Duodenal mucosa (tissue), 2 donors: ENCODE results near the gene PLOD3.

ENCODE experiments used
- H3K27ac ChIP-seq: one replicate; pipeline ENCODE4 v1.7.0; 2013; ENCODE audit warnings: low read depth, low read length
- H3K27me3 ChIP-seq, 2 donors: one replicate each; pipeline ENCODE4 v1.7.0; 2013; ENCODE audit warnings: low read length in 2 of 2, control low read depth in 1 of 2; ENCODE audit not compliant: insufficient read depth in 2 of 2, control insufficient read depth in 1 of 2
- H3K36me3 ChIP-seq, 2 donors: one replicate each; pipeline ENCODE4 v1.7.0; 2013; ENCODE audit warnings: low read length in 2 of 2, control low read depth in 1 of 2; ENCODE audit not compliant: insufficient read depth in 2 of 2, control insufficient read depth in 1 of 2
- H3K4me1 ChIP-seq, 2 donors: one replicate each; pipeline ENCODE4 v1.7.0; 2013; ENCODE audit warnings: low read length in 2 of 2, control low read depth in 1 of 2; ENCODE audit not compliant: insufficient read depth in 2 of 2, control insufficient read depth in 1 of 2
- H3K4me3 ChIP-seq, 2 donors: one replicate each; pipeline ENCODE4 v1.7.0; 2013; ENCODE audit warnings: low read length in 2 of 2, low read depth in 1 of 2
- H3K9ac ChIP-seq, 2 donors: one replicate each; pipeline ENCODE4 v1.7.0; 2013; ENCODE audit warnings: low read length in 2 of 2, low read depth in 1 of 2
- H3K9me3 ChIP-seq, 2 donors: one replicate each; pipeline ENCODE4 v1.7.0; 2013; ENCODE audit warnings: low read length in 2 of 2, control low read depth in 1 of 2; ENCODE audit not compliant: control insufficient read depth in 1 of 2

Gene PLOD3

DNA sequence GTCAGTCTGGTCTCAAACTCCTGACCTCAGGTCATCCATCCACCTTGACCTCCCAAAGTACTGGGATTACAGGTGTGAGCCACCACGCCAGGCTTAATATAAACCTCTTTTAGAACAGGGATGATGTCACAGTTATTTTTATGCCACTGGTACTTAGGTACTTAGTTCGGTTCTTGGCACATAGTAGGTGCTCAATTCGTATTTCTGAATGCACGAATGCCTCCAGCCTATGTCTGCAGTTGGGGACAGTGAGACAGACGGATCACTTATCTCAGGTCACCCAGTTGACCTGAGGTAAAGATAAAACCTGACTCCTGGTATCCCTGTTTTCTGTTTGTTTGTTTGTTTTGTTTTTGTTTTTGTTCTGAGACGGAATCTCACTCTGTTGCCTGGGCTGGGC, 31.2 kb downstream of the PLOD3 start:
- Histone ChIP-seq H3K4me1 (peaks cover 0 to 3% of the 10 kb centered on the region in 2 donors), H3K9ac (no peak overlapping the region), H3K27me3 (no peaks in the 10 kb centered on the region), H3K4me3 (no peak overlapping the region), H3K36me3 (no peaks in the 10 kb centered on the region), H3K9me3 (no peaks in the 10 kb centered on the region), H3K27ac (no peak overlapping the region)

DNA sequence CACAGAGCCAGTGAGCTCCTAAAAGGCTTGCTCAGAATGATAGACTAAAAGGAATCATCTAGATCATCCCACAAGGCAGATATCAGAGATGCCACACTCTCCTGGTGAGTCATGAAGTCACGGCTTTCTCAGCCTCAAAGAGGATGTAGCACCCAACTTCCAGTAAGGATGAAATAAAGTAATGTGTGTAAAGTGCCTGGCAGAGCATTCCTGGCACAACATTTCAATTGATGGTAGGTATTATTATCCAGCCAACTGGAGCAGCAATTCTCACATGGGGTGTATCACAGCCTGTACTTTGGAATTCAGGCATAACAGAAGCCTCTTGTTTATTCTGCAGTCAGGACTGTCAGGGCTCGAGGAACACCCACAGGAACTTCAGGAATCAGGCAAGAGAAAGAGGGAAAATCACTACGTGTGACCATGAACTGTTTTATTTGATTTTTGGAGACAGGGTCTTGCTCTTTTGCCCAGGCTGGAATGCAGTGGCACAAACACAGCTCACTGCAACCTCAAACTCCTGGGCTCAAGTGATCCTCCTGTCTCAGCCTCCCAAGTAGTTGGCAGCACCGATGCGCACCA, 32.0 kb downstream of the PLOD3 start:
- Histone ChIP-seq H3K27me3 (peaks cover 5 to 6% of the 10 kb centered on the region in 2 donors), H3K36me3 (no peaks in the 10 kb centered on the region), H3K9ac (no peak overlapping the region), H3K4me1 (peaks cover under 1 to 3% of the 10 kb centered on the region in 2 donors), H3K4me3 (no peak overlapping the region), H3K27ac (no peak overlapping the region), H3K9me3 (no peaks in the 10 kb centered on the region)

DNA sequence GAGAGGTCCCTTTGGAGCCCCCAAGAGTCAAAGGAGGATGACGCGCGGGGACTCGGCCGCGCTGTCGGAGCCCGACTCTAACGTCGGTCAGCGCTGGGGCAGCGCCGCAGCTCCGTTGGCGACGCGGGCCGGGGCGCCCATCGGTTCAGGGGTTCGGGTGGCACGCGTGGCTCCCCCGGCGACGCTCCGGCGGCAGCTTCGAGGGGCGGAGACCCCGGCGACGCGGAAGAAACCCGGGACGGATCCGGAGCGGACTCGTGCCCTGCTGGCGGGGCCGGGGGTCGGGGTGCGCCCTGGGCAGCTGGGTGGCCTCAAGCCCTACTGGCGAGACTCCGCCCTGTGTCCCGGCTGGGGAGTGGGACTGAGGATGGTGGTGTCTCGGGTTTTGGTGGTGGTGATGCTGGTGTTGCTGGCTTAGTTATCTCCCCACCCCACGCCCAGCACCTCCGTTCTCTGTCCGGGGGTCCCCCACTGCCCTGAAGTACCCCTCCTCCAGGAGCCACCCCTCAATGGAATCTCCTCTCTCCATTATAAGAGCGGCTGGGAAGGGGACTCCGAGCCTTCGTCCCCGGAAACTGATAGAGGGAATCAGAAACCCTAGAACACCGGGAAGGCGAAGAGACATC, 37.1 kb downstream of the PLOD3 start, which contains the start of gene NAT16:
Gene NAT16 (minus strand): TSS at position 164 of the 626 bp plus-strand sequence. CDS start 5,486 bp downstream, outside the sequence.
- no peaks in the 10 kb centered on the region for H3K9me3 ChIP-seq
- H3K27ac ChIP-seq: no peak within 1 kb of the TSS
- H3K9ac ChIP-seq: no peak within 1 kb of the TSS
- H3K36me3 ChIP-seq: no peaks in the 10 kb centered on the region
- no peak within 1 kb of the TSS for H3K4me3 ChIP-seq
- peaks cover 3% of the 10 kb centered on the region in 2 donors for H3K4me1 ChIP-seq
- H3K27me3 ChIP-seq: peaks cover 29 to 34% of the 10 kb centered on the region in 2 donors

DNA sequence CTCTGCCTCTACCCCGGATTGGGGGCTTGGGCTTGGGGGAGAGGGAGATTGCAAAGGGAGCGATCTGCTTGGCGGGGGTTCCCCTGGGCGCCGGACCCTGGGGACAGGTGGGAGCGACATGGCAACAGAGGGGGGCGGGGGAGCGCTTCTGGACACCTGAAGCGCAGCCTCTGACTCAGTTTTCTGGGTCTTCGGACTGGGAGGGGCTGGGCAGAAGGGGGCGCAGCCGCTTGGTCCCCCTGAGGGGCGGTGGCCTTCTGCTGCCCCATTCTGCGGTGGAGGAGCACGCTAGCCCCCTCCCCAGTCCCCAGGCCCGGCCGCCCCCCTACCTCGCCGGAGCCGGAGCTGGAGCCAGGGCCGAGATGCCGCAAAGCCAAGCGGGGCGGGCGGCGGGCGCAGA, 37.7 kb downstream of the PLOD3 start:
- Histone ChIP-seq H3K9me3 (no peaks in the 10 kb centered on the region), H3K4me3 (no peak overlapping the region), H3K27ac (no peak overlapping the region), H3K27me3 (peaks cover 29 to 34% of the 10 kb centered on the region in 2 donors), H3K36me3 (no peaks in the 10 kb centered on the region), H3K9ac (no peak overlapping the region), H3K4me1 (peaks cover 3% of the 10 kb centered on the region in 2 donors)

DNA sequence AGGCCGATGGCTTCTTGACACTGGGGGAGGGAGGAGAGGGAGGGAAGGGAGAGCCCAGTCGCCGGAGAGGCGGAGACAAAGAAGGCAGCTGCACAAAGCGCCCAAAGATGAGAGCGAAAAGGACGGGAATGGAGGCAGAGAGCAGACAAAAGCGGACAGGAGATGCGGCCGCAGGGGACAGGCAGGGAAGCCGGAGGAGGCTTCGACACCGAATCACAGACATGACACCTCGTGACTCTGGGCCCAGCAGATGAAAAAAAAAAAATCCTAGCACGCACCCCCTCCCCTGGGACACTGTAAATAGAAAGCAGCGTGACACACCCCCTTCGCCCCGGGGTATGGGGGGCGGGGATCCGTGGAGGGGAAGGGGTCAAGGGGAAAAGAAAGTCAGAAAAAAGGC, 38.3 kb downstream of the PLOD3 start:
- Histone ChIP-seq H3K9me3 (no peaks in the 10 kb centered on the region), H3K4me1 (peaks cover 3 to 7% of the 10 kb centered on the region in 2 donors), H3K27ac (no peak overlapping the region), H3K36me3 (no peaks in the 10 kb centered on the region), H3K27me3 (peaks cover 34 to 39% of the 10 kb centered on the region in 2 donors), H3K9ac (no peak overlapping the region), H3K4me3 (no peak overlapping the region)

DNA sequence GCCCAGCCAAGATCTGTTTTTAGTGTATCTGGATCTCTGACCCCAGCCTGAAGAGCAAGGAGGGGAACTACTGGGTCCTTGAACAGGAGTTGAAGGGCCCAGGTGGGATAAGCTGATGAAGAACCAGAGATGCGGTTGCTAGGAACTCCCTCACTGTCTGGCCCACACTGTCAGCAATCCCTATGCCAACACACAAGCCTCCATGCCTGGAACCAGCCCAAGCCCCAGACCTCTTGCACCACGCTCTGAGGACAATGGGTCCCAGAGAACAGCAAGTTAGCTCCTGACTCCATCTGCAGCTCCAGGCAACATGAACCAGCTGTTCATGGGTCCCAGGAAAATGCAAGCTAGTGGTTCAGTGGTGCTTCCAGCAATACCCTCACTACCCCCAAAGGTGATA, 39.7 kb downstream of the PLOD3 start:
- H3K27ac ChIP-seq: no peak overlapping the region
- peaks cover 47 to 48% of the 10 kb centered on the region in 2 donors for H3K27me3 ChIP-seq
- peaks cover 8 to 22% of the 10 kb centered on the region in 2 donors for H3K4me1 ChIP-seq
- no peaks in the 10 kb centered on the region for H3K9me3 ChIP-seq
- H3K4me3 ChIP-seq: no peak overlapping the region
- H3K9ac ChIP-seq: no peak overlapping the region
- no peaks in the 10 kb centered on the region for H3K36me3 ChIP-seq

DNA sequence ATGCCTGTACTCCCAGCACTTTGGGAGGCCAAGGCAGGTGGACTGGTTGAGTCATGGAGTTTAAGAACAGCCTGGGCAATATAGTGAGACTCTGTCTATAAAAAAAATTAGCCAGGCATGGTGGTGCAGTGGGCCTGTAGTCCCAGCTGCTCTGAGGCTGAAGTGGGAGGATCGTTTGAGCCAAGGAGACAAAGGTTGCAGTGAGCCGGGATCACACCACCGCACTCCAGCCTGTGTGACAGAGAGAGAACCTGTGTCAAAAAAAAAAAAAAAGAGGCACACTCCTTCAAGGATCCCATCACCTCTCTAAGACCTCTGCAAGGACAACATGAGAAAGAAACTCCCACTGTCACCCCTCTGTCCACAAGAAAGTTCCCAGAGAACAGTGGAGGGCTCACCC, 41.7 kb downstream of the PLOD3 start:
- Histone ChIP-seq H3K4me1 (peaks cover 10 to 33% of the 10 kb centered on the region in 2 donors), H3K27me3 (peaks cover 64 to 66% of the 10 kb centered on the region in 2 donors), H3K36me3 (no peaks in the 10 kb centered on the region), H3K9me3 (no peaks in the 10 kb centered on the region), H3K27ac (no peak overlapping the region), H3K4me3 (no peak overlapping the region), H3K9ac (no peak overlapping the region)

DNA sequence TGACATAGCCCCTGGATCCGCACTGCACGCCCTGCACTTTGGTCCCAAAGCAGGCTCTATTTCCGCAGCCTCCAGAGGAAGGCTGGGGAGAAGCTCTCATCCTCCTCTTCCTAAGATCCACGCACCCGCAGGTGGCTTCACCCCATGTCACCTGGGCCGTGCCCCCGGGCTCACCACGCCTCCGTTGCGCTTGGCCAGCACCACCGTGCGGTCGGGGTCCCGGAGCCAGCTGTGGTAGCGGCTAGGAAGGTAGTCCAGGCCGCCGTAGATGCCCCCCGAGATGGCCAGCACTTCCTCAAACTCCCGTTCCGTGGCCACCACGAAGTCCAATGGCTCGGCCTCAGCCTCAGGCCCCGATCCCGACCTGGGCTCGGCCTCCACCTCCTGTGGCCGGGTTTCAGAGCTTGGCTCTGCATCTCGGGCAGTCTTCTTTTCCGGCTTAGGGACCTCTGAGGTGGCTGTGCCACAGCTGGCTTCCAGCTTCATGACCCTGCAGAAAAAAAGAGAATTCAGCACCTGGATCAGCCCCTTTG, 43.0 kb downstream of the PLOD3 start:
- Histone ChIP-seq H3K27me3 (peaks cover 64 to 71% of the 10 kb centered on the region in 2 donors), H3K27ac (no peak overlapping the region), H3K9me3 (no peaks in the 10 kb centered on the region), H3K4me3 (no peak overlapping the region), H3K4me1 (peaks cover 21 to 40% of the 10 kb centered on the region in 2 donors), H3K36me3 (no peaks in the 10 kb centered on the region), H3K9ac (no peak overlapping the region)

DNA sequence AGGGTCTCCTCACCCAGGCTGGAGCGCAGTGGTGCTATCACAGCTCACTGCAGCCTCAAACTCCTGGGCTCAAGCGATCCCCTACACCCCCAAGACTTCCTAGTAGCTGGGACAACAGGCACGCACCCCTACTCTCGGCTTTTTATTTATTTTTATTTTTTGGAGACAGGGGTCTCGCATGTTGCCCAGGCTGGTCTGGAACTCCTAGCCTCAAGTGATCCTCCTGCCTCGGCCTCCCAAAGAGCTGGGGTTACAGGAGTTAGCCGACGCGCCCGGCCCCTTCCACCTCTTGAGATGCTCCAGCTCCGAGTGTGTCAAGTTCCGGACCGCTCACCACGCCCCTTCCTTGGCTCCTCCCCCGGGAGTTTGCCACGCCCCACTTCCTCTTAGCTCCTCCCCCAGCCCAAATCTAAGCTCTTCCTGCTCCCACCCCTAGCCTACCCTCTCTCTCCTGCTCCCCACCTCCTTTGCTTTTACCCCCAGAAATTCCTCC, 43.6 kb downstream of the PLOD3 start:
- H3K9ac ChIP-seq: no peak overlapping the region
- H3K4me1 ChIP-seq: peaks cover 22 to 42% of the 10 kb centered on the region in 2 donors
- no peak overlapping the region for H3K27ac ChIP-seq
- H3K27me3 ChIP-seq: peaks cover 65 to 72% of the 10 kb centered on the region in 2 donors
- H3K9me3 ChIP-seq: no peaks in the 10 kb centered on the region
- no peak overlapping the region for H3K4me3 ChIP-seq
- H3K36me3 ChIP-seq: no peaks in the 10 kb centered on the region
